GM12891 (cell line): ENCODE data around the gene BPGM.

Experiments
- DNase-seq: peaks from one replicate; pipeline ENCODE4 v3.0.0; 2011; ENCODE audit warnings: low spot score; ENCODE audit not compliant: insufficient read length
- FAIRE-seq: peaks from 2 replicates; lab custom pipeline; 2011; peaks lifted over from hg19 to GRCh38; lab: Jason Lieb, UNC
- PAX5 ChIP-seq: IDR thresholded peaks from 2 replicates; pipeline ENCODE4 v1.6.1; 2011; ENCODE audit warnings: low read length, moderate library complexity, mild to moderate bottlenecking; ENCODE audit not compliant: insufficient read depth, severe bottlenecking
- POLR2A ChIP-seq: IDR thresholded peaks from 2 replicates; pipeline ENCODE4 v1.6.1; 2011; ENCODE audit warnings: low read depth, low read length, control low read depth
- POLR2AphosphoS5 ChIP-seq: IDR thresholded peaks from 2 replicates; pipeline ENCODE4 v1.6.1; 2011; ENCODE audit warnings: low read depth, low read length, control low read depth
- POU2F2 ChIP-seq: IDR thresholded peaks from 2 replicates; pipeline ENCODE4 v1.6.1; 2011; ENCODE audit warnings: low read depth, mild to moderate bottlenecking, control low read depth, low read length, moderate library complexity
- SPI1 ChIP-seq: IDR thresholded peaks from 2 replicates; pipeline ENCODE4 v1.6.1; 2011; ENCODE audit warnings: low read depth, low read length, control low read depth
- TAF1 ChIP-seq: IDR thresholded peaks from 2 replicates; pipeline ENCODE4 v1.6.1; 2011; ENCODE audit warnings: low read depth, low read length, control low read depth

BPGM gene

GRCh38 chr7:134708692-134709091, 62.0 kb downstream of the BPGM start:
- DNase-seq (no peak), FAIRE-seq (no peak)
- TF ChIP-seq TAF1 (no peak), POLR2AphosphoS5 (no peak), SPI1 (no peak), POU2F2 (no peak), PAX5 (no peak), POLR2A (no peak)

- no peak for DNase-seq
- TF ChIP-seq POLR2A, result no peak
- no peak for TF ChIP-seq TAF1
- no peak for TF ChIP-seq POLR2AphosphoS5
- TF ChIP-seq PAX5, result no peak
- no peak for TF ChIP-seq SPI1
- no peak for TF ChIP-seq POU2F2
- no peak for FAIRE-seq
Measured at GRCh38 chr7:134709197-134709596, 62.5 kb downstream of the BPGM start.

GRCh38 chr7:134710511-134710853, 63.8 kb downstream of the BPGM start:
- no peak for TF ChIP-seq TAF1
- no peak for TF ChIP-seq POLR2AphosphoS5
- no peak for TF ChIP-seq POU2F2
- TF ChIP-seq PAX5, result no peak
- no peak for TF ChIP-seq POLR2A
- no peak for TF ChIP-seq SPI1
- FAIRE-seq (no peak), DNase-seq (no peak)

GRCh38 chr7:134710854-134711624, 64.4 kb downstream of the BPGM start:
- no peak for TF ChIP-seq TAF1
- TF ChIP-seq POLR2AphosphoS5, result no peak
- no peak for TF ChIP-seq POLR2A
- TF ChIP-seq POU2F2, result no peak
- no peak for TF ChIP-seq PAX5
- no peak for TF ChIP-seq SPI1
- DNase-seq (no peak), FAIRE-seq (no peak)

- TF ChIP-seq SPI1, result no peak
- no peak for TF ChIP-seq POLR2AphosphoS5
- no peak for TF ChIP-seq TAF1
- no peak for TF ChIP-seq POLR2A
- no peak for TF ChIP-seq POU2F2
- TF ChIP-seq PAX5, result no peak
- DNase-seq, result no peak
- FAIRE-seq, result no peak
Measured at GRCh38 chr7:134712196-134712595, 65.5 kb downstream of the BPGM start.

GRCh38 chr7:134714470-134715205, 68.0 kb downstream of the BPGM start:
- TF ChIP-seq SPI1, result no peak
- TF ChIP-seq POLR2A, result no peak
- no peak for TF ChIP-seq PAX5
- TF ChIP-seq POU2F2, result no peak
- no peak for TF ChIP-seq TAF1
- no peak for TF ChIP-seq POLR2AphosphoS5
- no peak for DNase-seq
- FAIRE-seq, result no peak

GRCh38 chr7:134718211-134718875, 71.7 kb downstream of the BPGM start:
- FAIRE-seq (no peak), DNase-seq (no peak)
- no peak for TF ChIP-seq TAF1
- TF ChIP-seq SPI1, result no peak
- TF ChIP-seq POU2F2, result no peak
- no peak for TF ChIP-seq PAX5
- no peak for TF ChIP-seq POLR2A
- TF ChIP-seq POLR2AphosphoS5, result no peak

- DNase-seq (no peak), FAIRE-seq (no peak)
- no peak for TF ChIP-seq SPI1
- TF ChIP-seq PAX5, result no peak
- TF ChIP-seq TAF1, result no peak
- TF ChIP-seq POLR2AphosphoS5, result no peak
- no peak for TF ChIP-seq POLR2A
- no peak for TF ChIP-seq POU2F2
Measured at GRCh38 chr7:134720091-134720935, 73.7 kb downstream of the BPGM start.

GRCh38 chr7:134721171-134721570, 74.5 kb downstream of the BPGM start:
- no peak for FAIRE-seq
- TF ChIP-seq PAX5, result no peak
- DNase-seq, result no peak
